ENCODE data around the gene MAP3K5. TPM values are rescaled to one million over a fixed set of nuclear protein-coding genes. Genes with fewer than 3 reads are reported as not detected.
"Not testable (repeated sequence)": the region's sequence is repeated elsewhere in the genome, so short reads cannot be mapped to it uniquely, and the experiment has no call there.

Gene MAP3K5
- total RNA-seq, 5 donors from 2014 or later (not counting 1 experiment from before 2014, with no cell fraction given) = 17.8 to 29.2 (median 20.6) TPM

DNA sequence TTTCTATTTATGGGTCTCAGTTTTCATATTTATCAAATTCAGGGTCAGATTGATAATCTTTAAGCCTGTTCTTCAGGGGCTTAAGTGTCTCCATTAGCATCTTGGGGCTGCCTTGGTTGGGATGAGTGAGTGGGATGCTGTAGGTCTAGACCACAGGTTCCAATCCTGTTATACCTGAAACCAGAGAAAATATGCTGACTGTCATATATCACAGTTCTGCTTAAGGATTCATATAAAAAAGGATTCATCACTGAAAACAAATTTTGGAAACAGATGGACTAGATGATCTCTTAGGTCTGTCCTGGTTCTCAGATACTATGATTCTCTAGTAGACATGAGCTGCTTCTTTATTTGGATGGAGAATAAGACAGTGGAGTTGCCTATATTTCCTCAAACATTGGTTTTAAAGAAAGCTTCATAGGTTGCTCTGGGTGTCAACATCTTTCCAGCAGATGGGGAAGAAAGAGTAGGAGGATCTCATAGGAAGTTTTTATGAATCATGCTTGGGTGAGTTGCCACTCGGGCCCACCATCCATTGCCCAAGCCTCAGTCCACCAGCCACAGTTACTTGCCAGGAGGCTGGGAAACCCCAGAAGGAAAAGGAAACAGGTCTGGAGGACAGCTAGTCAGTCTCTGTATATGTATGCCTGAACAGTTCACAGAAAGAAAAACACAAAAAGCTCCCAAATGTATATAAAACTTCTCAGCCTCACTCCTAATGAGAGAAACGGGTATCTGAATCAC, 199.2 kb downstream of the MAP3K5 start:
- ATAC-seq (replicated peaks in 1 of 4) = no peak
- H3K4me3 Mint-ChIP-seq = no peak overlapping the region
- Histone ChIP-seq H3K4me1 (ENCODE audit: control insufficient read depth in 1 of 2, extremely low read depth in 1 of 2, insufficient read depth in 2 of 2, low read length in 2 of 2) (no peaks in the 10 kb centered on the region), H3K9me3 (no peaks in the 10 kb centered on the region), H3K27me3 (replicated peaks in 1 of 2; ENCODE audit: control insufficient read depth in 2 of 2, extremely low read depth in 1 of 2, insufficient read depth in 2 of 2, low read length in 1 of 2) (no peaks in the 10 kb centered on the region), H3K27ac (ENCODE audit: low read length) (peak overlapping the region; percentile 31), H3K36me3 (ENCODE audit: control insufficient read depth in 2 of 2, extremely low read depth in 1 of 2, insufficient read depth in 1 of 2, low read length in 1 of 2) (peaks cover 0 to 63% of the 10 kb centered on the region in 2 donors), H3K4me3 (ENCODE audit: control insufficient read depth in 1 of 2, extremely low read depth in 1 of 2, low read length in 1 of 2) (no peak overlapping the region)
- no CpG with 5 or more reads among the region's 2 CpGs for WGBS (ENCODE audit: insufficient coverage)
- ChIA-PET CTCF (interaction anchor here (0.6 to 1.5 kb wide), 5 partner anchors 12 to 235 kb away, joined by 3 to 8 read pairs (median 3); partner anchors contain the start of gene MAP3K5 (in 1 of the 2)), POLR2A (no interaction called here)
- H3K4me1 Mint-ChIP-seq = peaks cover 16 to 30% (median 27%) of the 10 kb centered on the region in 3 donors
- no peak for DNase-seq
- no peak overlapping the region for H3K27ac Mint-ChIP-seq
- no peaks in the 10 kb centered on the region for H3K9me3 Mint-ChIP-seq
- H3K27me3 Mint-ChIP-seq = no peaks in the 10 kb centered on the region
- peaks cover 68% of the 10 kb centered on the region for H3K36me3 Mint-ChIP-seq

DNA sequence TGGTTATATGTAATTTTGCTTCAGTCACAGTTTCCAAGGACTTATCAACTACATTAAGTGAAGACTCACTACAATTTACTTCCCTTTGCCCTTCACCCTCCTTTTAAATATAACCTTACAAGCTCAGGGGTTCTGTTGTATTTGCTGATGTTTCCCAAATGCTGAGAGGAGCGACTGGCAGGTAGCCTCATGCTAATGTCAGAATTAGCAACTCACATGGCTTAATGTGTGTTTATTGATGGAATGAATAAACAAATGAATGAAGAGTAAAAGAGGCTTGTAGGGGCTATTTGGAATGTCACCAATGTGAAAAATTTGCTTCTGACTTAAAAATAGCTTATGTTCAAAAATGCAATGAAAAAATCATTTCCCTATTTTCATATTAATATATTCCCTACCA, 200.7 kb downstream of the MAP3K5 start:
- no peak overlapping the region for H3K27ac Mint-ChIP-seq

DNA sequence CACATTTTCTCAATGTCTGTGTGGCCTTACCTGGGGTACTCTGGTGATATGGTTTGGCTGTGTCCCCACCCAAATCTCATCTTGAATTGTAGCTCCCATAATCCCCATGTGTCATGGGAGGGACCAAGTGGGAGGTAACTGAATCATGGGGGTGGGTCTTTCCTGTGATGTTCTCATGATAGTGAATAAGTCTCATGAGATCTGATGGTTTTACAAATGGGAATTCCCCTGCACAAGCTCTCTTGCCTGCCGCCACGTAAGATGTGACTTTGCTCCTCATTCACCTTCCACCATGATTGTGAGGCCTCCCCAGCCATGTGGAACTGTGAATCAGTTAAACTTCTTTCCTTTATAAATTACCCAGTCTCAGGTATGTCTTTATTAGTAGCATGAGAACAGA, 201.4 kb downstream of the MAP3K5 start:
- H3K4me3 ChIP-seq (ENCODE audit: control insufficient read depth in 1 of 2, extremely low read depth in 1 of 2, low read length in 1 of 2); H3K4me3 Mint-ChIP-seq; H3K9me3 ChIP-seq; H3K27ac ChIP-seq (ENCODE audit: low read length); H3K9me3 Mint-ChIP-seq; POLR2A ChIA-PET; DNase-seq; H3K27me3 ChIP-seq (replicated peaks in 1 of 2; ENCODE audit: control insufficient read depth in 2 of 2, extremely low read depth in 1 of 2, insufficient read depth in 2 of 2, low read length in 1 of 2); H3K27ac Mint-ChIP-seq; H3K4me1 ChIP-seq (ENCODE audit: control insufficient read depth in 1 of 2, extremely low read depth in 1 of 2, insufficient read depth in 2 of 2, low read length in 2 of 2); ATAC-seq (replicated peaks in 1 of 4); H3K27me3 Mint-ChIP-seq: not testable (repeated sequence)
- CTCF ChIA-PET = interaction anchor here in 1 of 2 donors (0.6 kb wide), 1 partner anchor 9 kb away, joined by 4 read pairs; no protein-coding TSS in a partner anchor
- H3K36me3 ChIP-seq (ENCODE audit: control insufficient read depth in 2 of 2, extremely low read depth in 1 of 2, insufficient read depth in 1 of 2, low read length in 1 of 2) = peaks cover 0 to 54% of the 10 kb centered on the region in 2 donors
- H3K36me3 Mint-ChIP-seq = peaks cover 66% of the 10 kb centered on the region
- H3K4me1 Mint-ChIP-seq = peaks cover 16 to 24% (median 22%) of the 10 kb centered on the region in 3 donors
- no CpG with 5 or more reads among the region's 2 CpGs for WGBS (ENCODE audit: insufficient coverage)

More for the DNA sequence above, 200.7 kb downstream of the MAP3K5 start:
- Mint-ChIP-seq H3K27me3 (no peaks in the 10 kb centered on the region), H3K4me1 (peaks cover 16 to 30% (median 27%) of the 10 kb centered on the region in 3 donors), H3K36me3 (peaks cover 66% of the 10 kb centered on the region), H3K9me3 (no peaks in the 10 kb centered on the region), H3K4me3 (no peak overlapping the region)
- no peaks in the 10 kb centered on the region for H3K27me3 ChIP-seq (replicated peaks in 1 of 2; ENCODE audit: control insufficient read depth in 2 of 2, extremely low read depth in 1 of 2, insufficient read depth in 2 of 2, low read length in 1 of 2)
- H3K4me1 ChIP-seq (ENCODE audit: control insufficient read depth in 1 of 2, extremely low read depth in 1 of 2, insufficient read depth in 2 of 2, low read length in 2 of 2) = no peaks in the 10 kb centered on the region
- WGBS (ENCODE audit: insufficient coverage) = no CpG with 5 or more reads among the region's 1 CpG
- no peak overlapping the region for H3K4me3 ChIP-seq (ENCODE audit: control insufficient read depth in 1 of 2, extremely low read depth in 1 of 2, low read length in 1 of 2)
- H3K36me3 ChIP-seq (ENCODE audit: control insufficient read depth in 2 of 2, extremely low read depth in 1 of 2, insufficient read depth in 1 of 2, low read length in 1 of 2) = peaks cover 0 to 59% of the 10 kb centered on the region in 2 donors
- CTCF ChIA-PET = no interaction called here
- POLR2A ChIA-PET = no interaction called here
- H3K27ac ChIP-seq (ENCODE audit: low read length) = no peak overlapping the region
- no peak for DNase-seq
- no peak for ATAC-seq (replicated peaks in 1 of 4)
- H3K9me3 ChIP-seq = no peaks in the 10 kb centered on the region

DNA sequence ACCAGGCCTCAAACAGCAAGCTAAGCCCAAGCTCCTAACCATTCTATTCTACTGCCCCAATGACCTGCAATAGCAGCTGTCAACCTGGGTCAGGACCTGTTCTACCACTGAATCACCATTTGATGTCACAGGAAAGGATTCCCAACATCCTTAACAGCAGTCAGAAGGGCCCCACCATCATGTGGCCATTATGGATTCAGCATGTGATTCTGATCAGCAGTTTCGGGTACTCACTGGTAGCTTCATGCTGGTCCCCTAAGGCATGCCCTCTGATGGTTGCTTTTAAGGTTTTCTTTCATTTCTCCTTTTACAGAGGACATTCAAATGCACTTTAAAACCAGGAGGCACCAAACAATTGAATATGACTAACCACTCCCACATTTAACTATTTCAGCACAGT, 204.8 kb downstream of the MAP3K5 start:
- ATAC-seq (replicated peaks in 1 of 4) (no peak), DNase-seq (no peak)
- Mint-ChIP-seq H3K36me3 (peaks cover 69% of the 10 kb centered on the region), H3K4me1 (no peaks in the 10 kb centered on the region), H3K9me3 (no peaks in the 10 kb centered on the region), H3K27ac (no peak overlapping the region), H3K27me3 (no peaks in the 10 kb centered on the region), H3K4me3 (no peak overlapping the region)
- Histone ChIP-seq H3K9me3 (no peaks in the 10 kb centered on the region), H3K36me3 (ENCODE audit: control insufficient read depth in 2 of 2, extremely low read depth in 1 of 2, insufficient read depth in 1 of 2, low read length in 1 of 2) (peaks cover 0 to 55% of the 10 kb centered on the region in 2 donors), H3K4me3 (ENCODE audit: control insufficient read depth in 1 of 2, extremely low read depth in 1 of 2, low read length in 1 of 2) (no peak overlapping the region), H3K4me1 (ENCODE audit: control insufficient read depth in 1 of 2, extremely low read depth in 1 of 2, insufficient read depth in 2 of 2, low read length in 2 of 2) (no peaks in the 10 kb centered on the region), H3K27me3 (replicated peaks in 1 of 2; ENCODE audit: control insufficient read depth in 2 of 2, extremely low read depth in 1 of 2, insufficient read depth in 2 of 2, low read length in 1 of 2) (no peaks in the 10 kb centered on the region), H3K27ac (ENCODE audit: low read length) (no peak overlapping the region)
- CTCF ChIA-PET = interaction anchor here in 1 of 2 donors (0.5 kb wide), 1 partner anchor 416 kb away, joined by 3 read pairs; no protein-coding TSS in a partner anchor
- POLR2A ChIA-PET = no interaction called here
- WGBS (ENCODE audit: insufficient coverage) = 100% methylated on average over 1 of the region's 1 CpG

DNA sequence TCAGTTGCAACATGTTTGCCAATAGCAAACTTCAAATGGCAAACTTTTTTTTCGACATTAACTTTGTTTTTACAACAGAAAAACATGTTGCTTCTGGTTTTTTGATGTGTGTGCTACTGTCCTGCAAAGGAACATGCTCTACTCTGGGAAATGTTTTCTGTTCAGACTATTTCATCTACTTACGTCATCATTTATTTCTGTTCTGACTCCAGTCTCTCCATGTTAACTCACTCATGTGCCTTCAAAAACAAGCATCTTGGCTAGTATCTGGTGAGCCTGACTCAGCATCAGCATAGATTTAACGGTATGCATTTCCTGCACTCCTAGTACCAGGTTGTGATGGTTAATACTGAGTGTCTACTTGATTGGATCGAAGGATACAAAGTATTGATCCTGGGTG, 206.0 kb downstream of the MAP3K5 start:
- ChIA-PET CTCF (interaction anchor here in 1 of 2 donors (0.5 to 0.6 kb wide), 3 partner anchors 130 to 1020 kb away, joined by 3 to 8 read pairs (median 3); no protein-coding TSS in a partner anchor), POLR2A (no interaction called here)
- Histone ChIP-seq H3K4me1 (ENCODE audit: control insufficient read depth in 1 of 2, extremely low read depth in 1 of 2, insufficient read depth in 2 of 2, low read length in 2 of 2) (no peaks in the 10 kb centered on the region), H3K27ac (ENCODE audit: low read length) (no peak overlapping the region), H3K9me3 (no peaks in the 10 kb centered on the region), H3K4me3 (ENCODE audit: control insufficient read depth in 1 of 2, extremely low read depth in 1 of 2, low read length in 1 of 2) (no peak overlapping the region), H3K36me3 (ENCODE audit: control insufficient read depth in 2 of 2, extremely low read depth in 1 of 2, insufficient read depth in 1 of 2, low read length in 1 of 2) (peaks cover 0 to 53% of the 10 kb centered on the region in 2 donors), H3K27me3 (replicated peaks in 1 of 2; ENCODE audit: control insufficient read depth in 2 of 2, extremely low read depth in 1 of 2, insufficient read depth in 2 of 2, low read length in 1 of 2) (no peaks in the 10 kb centered on the region)
- ATAC-seq (replicated peaks in 1 of 4) (no peak), DNase-seq (no peak)
- Mint-ChIP-seq H3K4me3 (no peak overlapping the region), H3K9me3 (no peaks in the 10 kb centered on the region), H3K36me3 (peaks cover 62% of the 10 kb centered on the region), H3K27me3 (no peaks in the 10 kb centered on the region), H3K4me1 (no peaks in the 10 kb centered on the region), H3K27ac (no peak overlapping the region)
- WGBS (ENCODE audit: insufficient coverage) = 78% methylated on average over 4 of the region's 4 CpGs

DNA sequence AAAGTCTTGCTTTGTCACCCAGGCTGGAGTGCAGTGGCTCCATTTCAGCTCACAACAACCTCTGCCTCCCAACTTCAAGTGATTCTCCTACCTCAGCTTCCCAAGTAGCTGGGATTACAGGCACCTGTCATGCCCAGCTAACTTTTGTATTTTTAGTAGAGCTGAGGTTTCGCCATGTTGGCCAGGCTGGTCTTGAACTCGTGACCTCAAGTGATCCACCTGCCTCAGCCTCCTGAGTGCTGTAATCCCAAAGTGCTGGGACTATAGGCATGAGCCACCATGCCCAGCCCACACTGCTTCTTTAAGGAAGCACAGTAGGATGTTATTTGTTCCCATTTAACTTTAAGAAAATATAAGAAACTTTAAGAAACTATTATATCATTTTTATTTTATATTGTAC, 206.8 kb downstream of the MAP3K5 start:
- H3K4me1 ChIP-seq (ENCODE audit: control insufficient read depth in 1 of 2, extremely low read depth in 1 of 2, insufficient read depth in 2 of 2, low read length in 2 of 2); H3K4me3 ChIP-seq (ENCODE audit: control insufficient read depth in 1 of 2, extremely low read depth in 1 of 2, low read length in 1 of 2); ATAC-seq (replicated peaks in 1 of 4); H3K9me3 ChIP-seq; H3K4me1 Mint-ChIP-seq; H3K4me3 Mint-ChIP-seq; H3K27ac Mint-ChIP-seq; DNase-seq; H3K27ac ChIP-seq (ENCODE audit: low read length); H3K9me3 Mint-ChIP-seq; H3K27me3 Mint-ChIP-seq; H3K27me3 ChIP-seq (replicated peaks in 1 of 2; ENCODE audit: control insufficient read depth in 2 of 2, extremely low read depth in 1 of 2, insufficient read depth in 2 of 2, low read length in 1 of 2): not testable (repeated sequence)
- CTCF ChIA-PET = interaction anchor here (0.6 to 1.1 kb wide), 3 partner anchors 14 to 153 kb away, joined by 3 to 8 read pairs (median 3); no protein-coding TSS in a partner anchor
- no CpG with 5 or more reads among the region's 2 CpGs for WGBS (ENCODE audit: insufficient coverage)
- peaks cover 60% of the 10 kb centered on the region for H3K36me3 Mint-ChIP-seq
- POLR2A ChIA-PET = interaction anchor here in 1 of 2 donors (0.7 kb wide), 1 partner anchor 37 kb away, joined by 3 read pairs; no protein-coding TSS in a partner anchor
- H3K36me3 ChIP-seq (ENCODE audit: control insufficient read depth in 2 of 2, extremely low read depth in 1 of 2, insufficient read depth in 1 of 2, low read length in 1 of 2) = peaks cover 0 to 57% of the 10 kb centered on the region in 2 donors
